Glomerular visceral epithelial cell (primary cell): Measurements from ENCODE around the gene NDUFB10.

ENCODE experiments used
- DNase-seq: peaks from one replicate; pipeline ENCODE4 v3.0.0-alpha.2; 2016; ENCODE audit errors: extremely low spot score

The NDUFB10 gene

GRCh38 chr16:1984347-1985225 is 25.2 kb downstream of the NDUFB10 start:
- DNase-seq, result peak; percentile 38

- DNase-seq, result no peak
These were observed 26.3 kb downstream of the NDUFB10 start for GRCh38 chr16:1985466-1986150.

- DNase-seq, result no peak
These were observed 27.9 kb downstream of the NDUFB10 start for GRCh38 chr16:1987198-1987597.

- no peak for DNase-seq
These were observed 30.1 kb downstream of the NDUFB10 start, which contains the start of gene SYNGR3 for GRCh38 chr16:1989209-1990100. TSS of gene SYNGR3 (plus strand) at chr16:1989970. CDS start at chr16:1990103, 133 bp downstream.

- DNase-seq, result no peak
These were observed 30.7 kb downstream of the NDUFB10 start for GRCh38 chr16:1990101-1990350.

- DNase-seq, result no peak
These were observed 31.2 kb downstream of the NDUFB10 start for GRCh38 chr16:1990351-1991134.

GRCh38 chr16:1991135-1991551 is 31.8 kb downstream of the NDUFB10 start:
- no peak for DNase-seq

- no peak for DNase-seq
These were observed 32.2 kb downstream of the NDUFB10 start for GRCh38 chr16:1991588-1991947.

- DNase-seq, result peak; percentile 68
These were observed 32.8 kb downstream of the NDUFB10 start for GRCh38 chr16:1991948-1992703.

- DNase-seq, result no peak
These were observed 33.5 kb downstream of the NDUFB10 start for GRCh38 chr16:1992704-1993317.

GRCh38 chr16:1993731-1994131 is 34.4 kb downstream of the NDUFB10 start:
- DNase-seq, result peak; percentile 69

- no peak for DNase-seq
These were observed 38.4 kb downstream of the NDUFB10 start for GRCh38 chr16:1997494-1998359.

GRCh38 chr16:1998360-1998835 is 39.1 kb downstream of the NDUFB10 start:
- DNase-seq, result no peak

- DNase-seq, result no peak
These were observed 39.8 kb downstream of the NDUFB10 start for GRCh38 chr16:1998852-1999801.

GRCh38 chr16:1999866-2000514 is 40.7 kb downstream of the NDUFB10 start:
- DNase-seq, result no peak

- DNase-seq, result no peak
These were observed 41.7 kb downstream of the NDUFB10 start for GRCh38 chr16:2001035-2001434.
